GM12891 (cell line): ENCODE data around the gene NPAS2.

Experiments
- DNase-seq: peaks from one replicate; pipeline ENCODE4 v3.0.0; 2011; ENCODE audit warnings: low spot score; ENCODE audit not compliant: insufficient read length
- FAIRE-seq: peaks from 2 replicates; lab custom pipeline; 2011; peaks lifted over from hg19 to GRCh38; lab: Jason Lieb, UNC
- PAX5 ChIP-seq: IDR thresholded peaks from 2 replicates; pipeline ENCODE4 v1.6.1; 2011; ENCODE audit warnings: low read length, moderate library complexity, mild to moderate bottlenecking; ENCODE audit not compliant: insufficient read depth, severe bottlenecking
- POLR2A ChIP-seq: IDR thresholded peaks from 2 replicates; pipeline ENCODE4 v1.6.1; 2011; ENCODE audit warnings: low read depth, low read length, control low read depth
- POLR2AphosphoS5 ChIP-seq: IDR thresholded peaks from 2 replicates; pipeline ENCODE4 v1.6.1; 2011; ENCODE audit warnings: low read depth, low read length, control low read depth
- POU2F2 ChIP-seq: IDR thresholded peaks from 2 replicates; pipeline ENCODE4 v1.6.1; 2011; ENCODE audit warnings: low read depth, mild to moderate bottlenecking, control low read depth, low read length, moderate library complexity
- SPI1 ChIP-seq: IDR thresholded peaks from 2 replicates; pipeline ENCODE4 v1.6.1; 2011; ENCODE audit warnings: low read depth, low read length, control low read depth
- TAF1 ChIP-seq: IDR thresholded peaks from 2 replicates; pipeline ENCODE4 v1.6.1; 2011; ENCODE audit warnings: low read depth, low read length, control low read depth

NPAS2 gene

DNA sequence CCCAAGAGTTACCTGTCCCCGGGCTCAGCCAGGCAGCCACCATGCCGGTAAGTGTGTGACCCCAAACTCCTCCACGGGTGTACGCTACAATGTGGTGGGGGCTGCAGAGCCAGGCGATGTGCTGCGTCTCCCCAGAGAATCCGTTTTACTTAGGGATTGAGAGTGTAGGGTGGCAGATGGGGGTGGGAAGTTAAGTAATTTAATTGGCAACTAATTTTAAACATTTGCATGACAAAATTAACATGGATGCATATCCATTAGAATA lies 155.5 kb downstream of the NPAS2 start:
- DNase-seq (no peak), FAIRE-seq (no peak)
- TF ChIP-seq TAF1 (no peak), PAX5 (no peak), SPI1 (no peak), POLR2AphosphoS5 (no peak), POU2F2 (no peak), POLR2A (no peak)

- no peak for TF ChIP-seq SPI1
- no peak for TF ChIP-seq POLR2A
- TF ChIP-seq TAF1: no peak
- TF ChIP-seq POLR2AphosphoS5: no peak
- TF ChIP-seq POU2F2: no peak
- TF ChIP-seq PAX5: no peak
- no peak for FAIRE-seq
- no peak for DNase-seq
Measured at GRCh38 chr2:100976061-100976460, 156.1 kb downstream of the NPAS2 start.

GRCh38 chr2:100976645-100977391 lies 156.9 kb downstream of the NPAS2 start:
- FAIRE-seq (peak; percentile 71), DNase-seq (peak; percentile 69)
- TF ChIP-seq POU2F2 (no peak), TAF1 (no peak), POLR2AphosphoS5 (no peak), SPI1 (peak; percentile 37; the same call in 1 of the 2 replicates), POLR2A (no peak), PAX5 (peak; percentile 72)

- TF ChIP-seq TAF1 (no peak), PAX5 (no peak), POLR2A (no peak), POLR2AphosphoS5 (no peak), POU2F2 (no peak), SPI1 (no peak)
- FAIRE-seq: no peak
- no peak for DNase-seq
Measured at GRCh38 chr2:100977511-100977910, 157.6 kb downstream of the NPAS2 start.

GRCh38 chr2:100978582-100979191 lies 158.7 kb downstream of the NPAS2 start:
- no peak for DNase-seq
- TF ChIP-seq POLR2AphosphoS5 (no peak), PAX5 (no peak), TAF1 (no peak), SPI1 (no peak), POU2F2 (no peak), POLR2A (no peak)
- FAIRE-seq: peak; percentile 41

GRCh38 chr2:100980046-100980445 lies 160.1 kb downstream of the NPAS2 start:
- FAIRE-seq: no peak
- TF ChIP-seq POLR2A: no peak
- no peak for TF ChIP-seq TAF1
- TF ChIP-seq SPI1: no peak
- no peak for TF ChIP-seq POU2F2
- no peak for TF ChIP-seq PAX5
- no peak for TF ChIP-seq POLR2AphosphoS5
- DNase-seq: no peak

DNA sequence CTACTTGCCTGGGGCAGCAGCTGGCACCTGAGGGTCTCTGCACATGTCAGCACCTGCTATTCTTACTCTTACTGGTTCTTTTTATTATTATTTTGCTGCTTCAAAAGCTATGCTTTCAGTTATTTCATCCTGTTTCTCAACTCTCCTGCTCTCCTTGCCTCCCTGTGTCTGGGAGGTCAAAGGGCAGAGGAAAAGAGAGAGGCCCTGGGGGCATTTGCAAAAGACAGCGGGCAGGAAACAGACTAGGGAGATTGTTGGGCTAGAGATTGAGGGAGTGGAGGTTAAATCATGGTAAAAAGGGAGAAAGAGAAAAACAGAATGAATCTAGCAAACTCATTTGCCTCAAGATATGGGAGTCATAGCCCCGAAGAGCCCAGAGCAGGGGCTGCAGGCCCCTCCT lies 161.1 kb downstream of the NPAS2 start:
- FAIRE-seq (no peak), DNase-seq (no peak)
- TF ChIP-seq PAX5 (no peak), POU2F2 (no peak), SPI1 (no peak), POLR2A (no peak), TAF1 (no peak), POLR2AphosphoS5 (no peak)

DNA sequence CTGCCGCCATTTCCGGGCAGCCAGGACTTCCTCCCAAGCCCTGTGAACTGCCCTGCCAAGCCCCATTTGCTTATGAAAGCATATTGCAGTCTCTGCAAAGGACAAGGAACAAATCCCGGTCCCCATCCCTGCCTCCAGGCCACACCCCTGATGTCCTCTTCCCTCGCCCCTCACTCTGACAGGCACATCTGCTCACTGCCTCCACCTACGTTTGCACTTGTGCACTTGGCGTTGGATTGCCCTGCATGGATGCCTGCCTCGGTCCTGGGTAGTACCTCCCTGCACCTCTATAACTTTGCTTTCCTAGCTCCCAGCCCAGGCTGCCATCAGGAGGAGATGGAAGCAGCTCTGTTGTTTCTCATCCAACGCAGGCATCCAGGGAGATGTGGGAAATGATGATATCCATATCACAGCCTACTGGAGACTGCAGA lies 162.5 kb downstream of the NPAS2 start:
- DNase-seq: no peak
- no peak for FAIRE-seq
- TF ChIP-seq PAX5 (no peak), TAF1 (no peak), POU2F2 (no peak), SPI1 (no peak), POLR2AphosphoS5 (no peak), POLR2A (no peak)

- TF ChIP-seq TAF1 (no peak), POLR2AphosphoS5 (no peak), SPI1 (no peak), POU2F2 (no peak), POLR2A (no peak), PAX5 (no peak)
- DNase-seq (no peak), FAIRE-seq (no peak)
Measured at GRCh38 chr2:100983201-100983600, 163.3 kb downstream of the NPAS2 start.
